Measurements from ENCODE around the gene TRIM27.
A peak's percentile ranks its signal among the peaks of the same experiment; 100 is the strongest.
"Not testable (repeated sequence)": the region's sequence is repeated elsewhere in the genome, so short reads cannot be mapped to it uniquely, and the experiment has no call there.

Gene TRIM27

DNA sequence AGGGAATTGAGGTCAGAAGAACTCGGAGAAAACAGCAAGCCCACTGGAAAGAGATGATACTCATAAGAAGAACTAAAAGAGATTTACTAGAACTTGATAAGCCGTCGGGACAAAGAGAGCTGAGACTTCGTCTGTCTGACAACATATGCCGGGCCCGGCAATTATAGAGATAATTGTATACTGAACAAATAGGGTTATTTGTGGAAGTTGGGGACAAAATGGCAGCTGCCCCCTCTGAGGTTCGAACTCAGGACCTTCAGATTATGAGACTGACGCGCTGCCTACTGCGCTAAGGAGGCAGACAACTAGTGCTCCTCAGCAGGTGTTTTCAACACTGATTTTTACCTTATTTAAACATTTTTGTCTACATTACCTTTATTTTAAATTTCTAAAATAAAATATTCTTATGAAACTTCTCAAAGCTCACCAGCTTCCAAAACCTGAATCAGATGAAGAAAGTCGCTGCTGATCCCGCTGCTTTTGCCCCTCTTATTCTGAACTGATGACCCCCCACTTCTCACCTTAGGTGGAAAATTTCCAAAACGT is 29.3 kb upstream of the TRIM27 start:
- H3K36me3 ChIP-seq (ENCODE audit: insufficient read depth), result no peaks in the 10 kb centered on the region
- no peak overlapping the region for H3K27ac ChIP-seq
- H3K9ac ChIP-seq, result peak overlapping the region; percentile 0; the same call in 1 of the 2 replicates
- TF ChIP-seq, protein P1, sequence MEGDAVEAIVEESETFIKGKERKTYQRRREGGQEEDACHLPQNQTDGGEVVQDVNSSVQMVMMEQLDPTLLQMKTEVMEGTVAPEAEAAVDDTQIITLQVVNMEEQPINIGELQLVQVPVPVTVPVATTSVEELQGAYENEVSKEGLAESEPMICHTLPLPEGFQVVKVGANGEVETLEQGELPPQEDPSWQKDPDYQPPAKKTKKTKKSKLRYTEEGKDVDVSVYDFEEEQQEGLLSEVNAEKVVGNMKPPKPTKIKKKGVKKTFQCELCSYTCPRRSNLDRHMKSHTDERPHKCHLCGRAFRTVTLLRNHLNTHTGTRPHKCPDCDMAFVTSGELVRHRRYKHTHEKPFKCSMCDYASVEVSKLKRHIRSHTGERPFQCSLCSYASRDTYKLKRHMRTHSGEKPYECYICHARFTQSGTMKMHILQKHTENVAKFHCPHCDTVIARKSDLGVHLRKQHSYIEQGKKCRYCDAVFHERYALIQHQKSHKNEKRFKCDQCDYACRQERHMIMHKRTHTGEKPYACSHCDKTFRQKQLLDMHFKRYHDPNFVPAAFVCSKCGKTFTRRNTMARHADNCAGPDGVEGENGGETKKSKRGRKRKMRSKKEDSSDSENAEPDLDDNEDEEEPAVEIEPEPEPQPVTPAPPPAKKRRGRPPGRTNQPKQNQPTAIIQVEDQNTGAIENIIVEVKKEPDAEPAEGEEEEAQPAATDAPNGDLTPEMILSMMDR (conservative IDR thresholded peaks at IDR 0.05; ENCODE audit: low read depth, low read length), result no peak
- H3K27me3 ChIP-seq (ENCODE audit: insufficient read depth, low read depth), result no peaks in the 10 kb centered on the region
- no peaks in the 10 kb centered on the region for H4K20me1 ChIP-seq (ENCODE audit: insufficient read depth)
- no peak overlapping the region for H3K4me3 ChIP-seq (IDR thresholded peaks at IDR 0.05; ENCODE audit: insufficient read depth, low read depth, low read length)
- no peaks in the 10 kb centered on the region for H3K79me2 ChIP-seq (ENCODE audit: insufficient read depth, low read depth)
- peak overlapping the region; percentile 79 for H3K4me2 ChIP-seq
- H3K4me1 ChIP-seq (ENCODE audit: low read depth, poor library complexity, severe bottlenecking), result peaks cover 14% of the 10 kb centered on the region
- peak overlapping the region; percentile 37; the same call in 1 of the 2 replicates for H2AFZ ChIP-seq (ENCODE audit: low read depth)

GRCh38 chr6:28949656-28950195 is 25.9 kb upstream of the TRIM27 start:
- H3K4me2 ChIP-seq; H4K20me1 ChIP-seq (ENCODE audit: insufficient read depth); H3K36me3 ChIP-seq (ENCODE audit: insufficient read depth); H3K27me3 ChIP-seq (ENCODE audit: insufficient read depth, low read depth); H2AFZ ChIP-seq (ENCODE audit: low read depth); H3K27ac ChIP-seq; H3K9ac ChIP-seq; H3K4me3 ChIP-seq (IDR thresholded peaks at IDR 0.05; ENCODE audit: insufficient read depth, low read depth, low read length); H3K79me2 ChIP-seq (ENCODE audit: insufficient read depth, low read depth): not testable (repeated sequence)
- H3K4me1 ChIP-seq (ENCODE audit: low read depth, poor library complexity, severe bottlenecking), result peaks cover 14% of the 10 kb centered on the region

GRCh38 chr6:28948782-28949486 is 25.1 kb upstream of the TRIM27 start:
- Histone ChIP-seq H2AFZ (ENCODE audit: low read depth) (no peak overlapping the region), H3K4me2 (no peak overlapping the region), H3K4me1 (ENCODE audit: low read depth, poor library complexity, severe bottlenecking) (peaks cover 14% of the 10 kb centered on the region), H4K20me1 (ENCODE audit: insufficient read depth) (no peaks in the 10 kb centered on the region), H3K27ac (no peak overlapping the region), H3K27me3 (ENCODE audit: insufficient read depth, low read depth) (no peaks in the 10 kb centered on the region), H3K9ac (no peak overlapping the region), H3K36me3 (ENCODE audit: insufficient read depth) (no peaks in the 10 kb centered on the region), H3K4me3 (IDR thresholded peaks at IDR 0.05; ENCODE audit: insufficient read depth, low read depth, low read length) (no peak overlapping the region), H3K79me2 (ENCODE audit: insufficient read depth, low read depth) (no peaks in the 10 kb centered on the region)
- TF ChIP-seq, protein P1 (conservative IDR thresholded peaks at IDR 0.05; ENCODE audit: low read depth, low read length), result no peak

- H3K27ac ChIP-seq, result no peak overlapping the region
- H4K20me1 ChIP-seq (ENCODE audit: insufficient read depth), result no peaks in the 10 kb centered on the region
- H3K79me2 ChIP-seq (ENCODE audit: insufficient read depth, low read depth), result no peaks in the 10 kb centered on the region
- H3K4me3 ChIP-seq (IDR thresholded peaks at IDR 0.05; ENCODE audit: insufficient read depth, low read depth, low read length), result no peak overlapping the region
- H2AFZ ChIP-seq (ENCODE audit: low read depth), result no peak overlapping the region
- no peak overlapping the region for H3K9ac ChIP-seq
- TF ChIP-seq, protein P1 (conservative IDR thresholded peaks at IDR 0.05; ENCODE audit: low read depth, low read length), result no peak
- peaks cover 14% of the 10 kb centered on the region for H3K4me1 ChIP-seq (ENCODE audit: low read depth, poor library complexity, severe bottlenecking)
- no peaks in the 10 kb centered on the region for H3K36me3 ChIP-seq (ENCODE audit: insufficient read depth)
- no peaks in the 10 kb centered on the region for H3K27me3 ChIP-seq (ENCODE audit: insufficient read depth, low read depth)
- no peak overlapping the region for H3K4me2 ChIP-seq
Measured at GRCh38 chr6:28947831-28948270, 24.1 kb upstream of the TRIM27 start.

Measured in KMS-11 (cell line).